ENCODE data around the gene TMUB2.

GRCh38 chr17:44219108-44219615 is 32.4 kb downstream of the TMUB2 start:
- TF ChIP-seq POLR2A (IDR thresholded peaks at IDR 0.05), result peak in 2 of 4 donors; percentile 58 to 65
- peak; percentile 45 to 95 (median 84) for TF ChIP-seq CTCF (IDR thresholded peaks at IDR 0.05)
- TF ChIP-seq EP300 (IDR thresholded peaks at IDR 0.05), result no peak
- TF ChIP-seq POLR2AphosphoS5 (IDR thresholded peaks at IDR 0.05), result peak in 1 of 2 donors; percentile 10

Measured in upper lobe of left lung (tissue), 4 donors.